ENCODE measurements around the gene ERC1. TPM values are rescaled to one million over a fixed set of nuclear protein-coding genes. Genes with fewer than 3 reads are reported as not detected.
"Not testable (repeated sequence)": the region's sequence is repeated elsewhere in the genome, so short reads cannot be mapped to it uniquely, and the experiment has no call there.

The ERC1 gene
- total and polyA plus RNA-seq, 2 donors (not counting 1 experiment from before 2014, with no cell fraction given) = 19.7 to 34.5 TPM

DNA sequence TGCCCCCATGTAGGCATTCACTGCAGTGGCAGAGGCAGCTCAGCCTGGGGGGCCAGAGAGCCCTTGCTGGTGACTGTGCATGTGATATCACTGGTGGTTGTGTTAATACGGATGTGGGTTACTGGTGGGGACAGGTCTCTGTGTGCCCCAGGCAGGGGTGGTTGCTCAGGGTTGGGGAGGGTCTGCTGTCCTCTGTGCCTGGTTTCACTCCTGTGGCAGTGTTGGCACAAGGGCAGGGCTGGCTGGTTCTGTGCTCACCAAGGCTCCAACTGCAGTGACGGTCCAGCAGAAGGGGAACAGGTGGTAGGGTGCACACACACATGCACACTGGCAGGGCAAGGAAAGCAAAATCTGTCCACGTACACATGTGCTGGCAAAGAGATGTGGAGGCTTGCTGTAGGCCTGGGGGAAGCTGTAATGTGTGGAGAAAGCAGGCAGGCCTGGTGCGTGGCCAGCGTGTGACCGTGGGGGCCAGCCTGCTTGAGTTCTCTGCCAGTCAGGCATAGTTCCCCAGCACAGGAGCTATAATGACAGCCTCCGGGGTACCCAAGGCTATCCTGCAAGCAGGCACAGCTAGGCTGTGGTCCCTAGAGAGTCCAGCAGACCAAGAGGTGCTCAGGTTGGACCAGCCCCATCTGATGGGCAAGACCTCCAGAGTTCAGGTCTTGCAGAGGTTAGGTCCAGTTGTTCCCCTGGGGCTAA lies 348.7 kb downstream of the ERC1 start:
- Histone ChIP-seq H3K4me1 (ENCODE audit: control insufficient read depth, extremely low read depth, insufficient read depth, low read length) (no peaks in the 10 kb centered on the region), H3K9me3 (ENCODE audit: control insufficient read depth, insufficient read depth, low read depth, low read length) (no peaks in the 10 kb centered on the region), H3K4me3 (replicated peaks in 1 of 4; ENCODE audit: control extremely low read depth in 1 of 4, insufficient read depth in 1 of 4, low read depth in 3 of 4, low read length in 4 of 4) (no peak overlapping the region), H3K9ac (ENCODE audit: insufficient read depth, low read length) (no peak overlapping the region), H2AFZ (ENCODE audit: low read length) (no peak overlapping the region), H3K36me3 (ENCODE audit: control insufficient read depth, insufficient read depth, low read length) (no peaks in the 10 kb centered on the region), H3K79me2 (ENCODE audit: control insufficient read depth, insufficient read depth, low read length) (no peaks in the 10 kb centered on the region), H4K20me1 (ENCODE audit: control insufficient read depth, extremely low read depth, insufficient read depth, low read length) (no peaks in the 10 kb centered on the region), H3K4me2 (ENCODE audit: extremely low read depth, insufficient read depth, low read length) (no peak overlapping the region), H3K27me3 (ENCODE audit: control insufficient read depth, insufficient read depth, low read length) (no peaks in the 10 kb centered on the region), H3K27ac (ENCODE audit: insufficient read depth, low read length) (no peak overlapping the region)
- TF ChIP-seq EZH2 (IDR thresholded peaks at IDR 0.05; ENCODE audit: low read length, missing control alignments) = no peak
- TF ChIP-seq, protein P1, sequence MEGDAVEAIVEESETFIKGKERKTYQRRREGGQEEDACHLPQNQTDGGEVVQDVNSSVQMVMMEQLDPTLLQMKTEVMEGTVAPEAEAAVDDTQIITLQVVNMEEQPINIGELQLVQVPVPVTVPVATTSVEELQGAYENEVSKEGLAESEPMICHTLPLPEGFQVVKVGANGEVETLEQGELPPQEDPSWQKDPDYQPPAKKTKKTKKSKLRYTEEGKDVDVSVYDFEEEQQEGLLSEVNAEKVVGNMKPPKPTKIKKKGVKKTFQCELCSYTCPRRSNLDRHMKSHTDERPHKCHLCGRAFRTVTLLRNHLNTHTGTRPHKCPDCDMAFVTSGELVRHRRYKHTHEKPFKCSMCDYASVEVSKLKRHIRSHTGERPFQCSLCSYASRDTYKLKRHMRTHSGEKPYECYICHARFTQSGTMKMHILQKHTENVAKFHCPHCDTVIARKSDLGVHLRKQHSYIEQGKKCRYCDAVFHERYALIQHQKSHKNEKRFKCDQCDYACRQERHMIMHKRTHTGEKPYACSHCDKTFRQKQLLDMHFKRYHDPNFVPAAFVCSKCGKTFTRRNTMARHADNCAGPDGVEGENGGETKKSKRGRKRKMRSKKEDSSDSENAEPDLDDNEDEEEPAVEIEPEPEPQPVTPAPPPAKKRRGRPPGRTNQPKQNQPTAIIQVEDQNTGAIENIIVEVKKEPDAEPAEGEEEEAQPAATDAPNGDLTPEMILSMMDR (conservative IDR thresholded peaks at IDR 0.05 in 1 of 2, IDR thresholded peaks at IDR 0.05 in 1 of 2; ENCODE audit: low read depth in 1 of 2, low read length in 2 of 2) = no peak
- DNase-seq (ENCODE audit: low read depth in 2 of 2) = no peak

DNA sequence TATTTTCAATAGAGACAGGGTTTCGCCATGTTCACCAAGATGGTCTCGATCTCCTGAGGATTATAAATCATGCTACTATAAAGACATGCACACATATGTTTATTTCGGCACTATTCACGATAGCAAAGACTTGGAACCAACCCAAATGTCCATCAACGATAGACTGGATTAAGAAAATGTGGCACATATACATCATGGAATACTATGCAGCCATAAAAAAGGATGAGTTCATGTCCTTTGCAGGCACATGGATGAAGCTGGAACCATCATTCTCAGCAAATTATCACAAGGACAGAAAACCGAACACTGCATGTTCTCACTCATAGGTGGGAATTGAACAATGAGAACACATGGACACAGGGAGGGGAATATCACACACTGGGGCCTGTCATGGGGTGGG lies 350.2 kb downstream of the ERC1 start:
- not testable (repeated sequence) for H2AFZ ChIP-seq (ENCODE audit: low read length)

DNA sequence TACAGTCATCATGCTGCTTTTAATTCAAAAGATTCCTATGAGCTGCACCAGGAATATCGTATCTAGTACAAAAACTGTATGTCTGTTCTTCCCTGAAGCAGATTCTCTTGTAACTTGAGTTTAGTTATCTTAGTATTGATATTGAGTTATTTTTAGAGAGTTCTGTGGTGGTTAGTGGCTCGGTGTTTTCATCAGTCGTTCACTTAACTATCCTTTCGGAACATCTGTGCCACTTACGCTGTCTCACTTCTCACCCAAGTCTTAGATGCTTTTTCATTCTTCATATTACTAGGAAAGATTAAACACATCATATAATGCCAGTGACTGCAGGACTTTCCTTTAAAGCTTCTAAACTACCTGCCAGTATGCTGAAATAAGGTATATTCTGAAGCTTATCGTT lies 352.4 kb downstream of the ERC1 start:
- H4K20me1 ChIP-seq (ENCODE audit: control insufficient read depth, extremely low read depth, insufficient read depth, low read length) = no peaks in the 10 kb centered on the region
- no peak for DNase-seq (ENCODE audit: low read depth in 2 of 2)
- H3K4me3 ChIP-seq (replicated peaks in 1 of 4; ENCODE audit: control extremely low read depth in 1 of 4, insufficient read depth in 1 of 4, low read depth in 3 of 4, low read length in 4 of 4) = no peak overlapping the region
- H2AFZ ChIP-seq (ENCODE audit: low read length) = no peak overlapping the region
- no peaks in the 10 kb centered on the region for H3K4me1 ChIP-seq (ENCODE audit: control insufficient read depth, extremely low read depth, insufficient read depth, low read length)
- no peak for TF ChIP-seq EZH2 (IDR thresholded peaks at IDR 0.05; ENCODE audit: low read length, missing control alignments)
- TF ChIP-seq, protein P1 (conservative IDR thresholded peaks at IDR 0.05 in 1 of 2, IDR thresholded peaks at IDR 0.05 in 1 of 2; ENCODE audit: low read depth in 1 of 2, low read length in 2 of 2) = no peak
- no peaks in the 10 kb centered on the region for H3K27me3 ChIP-seq (ENCODE audit: control insufficient read depth, insufficient read depth, low read length)
- H3K27ac ChIP-seq (ENCODE audit: insufficient read depth, low read length) = no peak overlapping the region
- no peaks in the 10 kb centered on the region for H3K9me3 ChIP-seq (ENCODE audit: control insufficient read depth, insufficient read depth, low read depth, low read length)
- H3K79me2 ChIP-seq (ENCODE audit: control insufficient read depth, insufficient read depth, low read length) = no peaks in the 10 kb centered on the region
- no peaks in the 10 kb centered on the region for H3K36me3 ChIP-seq (ENCODE audit: control insufficient read depth, insufficient read depth, low read length)
- H3K4me2 ChIP-seq (ENCODE audit: extremely low read depth, insufficient read depth, low read length) = no peak overlapping the region
- H3K9ac ChIP-seq (ENCODE audit: insufficient read depth, low read length) = no peak overlapping the region

More for the DNA sequence above, 350.2 kb downstream of the ERC1 start:
- not testable (repeated sequence) for H3K79me2 ChIP-seq (ENCODE audit: control insufficient read depth, insufficient read depth, low read length); H3K4me2 ChIP-seq (ENCODE audit: extremely low read depth, insufficient read depth, low read length); H3K4me1 ChIP-seq (ENCODE audit: control insufficient read depth, extremely low read depth, insufficient read depth, low read length); H4K20me1 ChIP-seq (ENCODE audit: control insufficient read depth, extremely low read depth, insufficient read depth, low read length); DNase-seq (ENCODE audit: low read depth in 2 of 2); H3K27ac ChIP-seq (ENCODE audit: insufficient read depth, low read length); H3K9ac ChIP-seq (ENCODE audit: insufficient read depth, low read length); H3K36me3 ChIP-seq (ENCODE audit: control insufficient read depth, insufficient read depth, low read length); H3K9me3 ChIP-seq (ENCODE audit: control insufficient read depth, insufficient read depth, low read depth, low read length); H3K4me3 ChIP-seq (replicated peaks in 1 of 4; ENCODE audit: control extremely low read depth in 1 of 4, insufficient read depth in 1 of 4, low read depth in 3 of 4, low read length in 4 of 4); H3K27me3 ChIP-seq (ENCODE audit: control insufficient read depth, insufficient read depth, low read length)
